ENCODE measurements around the gene LCE2D. TPM values are rescaled to one million over a fixed set of nuclear protein-coding genes. Genes with fewer than 3 reads are reported as not detected.

Gene LCE2D
- not detected in 2 replicates for total RNA-seq

GRCh38 chr1:152663098-152663497 lies at the start of gene LCE2D:
Gene LCE2D (plus strand): TSS chr1:152663380. CDS start chr1:152664106, 726 bp downstream.
- no peaks in the 10 kb centered on the region for H3K36me3 ChIP-seq (ENCODE audit: control insufficient read depth, insufficient read depth, low read length)
- TF ChIP-seq CTCF (IDR thresholded peaks at IDR 0.05; ENCODE audit: insufficient read depth, low read length, poor library complexity, severe bottlenecking), result no peak
- no peak within 1 kb of the TSS for H3K4me3 ChIP-seq (ENCODE audit: low read depth, low read length)
- no peaks in the 10 kb centered on the region for H3K27me3 ChIP-seq (ENCODE audit: control insufficient read depth, insufficient read depth, low read length)
- no peak for DNase-seq (ENCODE audit: low read depth)

GRCh38 chr1:152613511-152613910 lies 49.7 kb upstream of the LCE2D start, which contains the start of gene LCE3B:
Gene LCE3B (plus strand): TSS chr1:152613811. CDS start chr1:152613811, 0 bp downstream.
- H3K4me3 ChIP-seq (ENCODE audit: low read depth, low read length), result no peak within 1 kb of the TSS
- no peaks in the 10 kb centered on the region for H3K27me3 ChIP-seq (ENCODE audit: control insufficient read depth, insufficient read depth, low read length)
- TF ChIP-seq CTCF (IDR thresholded peaks at IDR 0.05; ENCODE audit: insufficient read depth, low read length, poor library complexity, severe bottlenecking), result no peak
- no peaks in the 10 kb centered on the region for H3K36me3 ChIP-seq (ENCODE audit: control insufficient read depth, insufficient read depth, low read length)
- no peak for DNase-seq (ENCODE audit: low read depth)

- Histone ChIP-seq H3K4me3 (ENCODE audit: low read depth, low read length) (no peak overlapping the region), H3K27me3 (ENCODE audit: control insufficient read depth, insufficient read depth, low read length) (no peaks in the 10 kb centered on the region), H3K36me3 (ENCODE audit: control insufficient read depth, insufficient read depth, low read length) (no peaks in the 10 kb centered on the region)
- no peak for DNase-seq (ENCODE audit: low read depth)
- no peak for TF ChIP-seq CTCF (IDR thresholded peaks at IDR 0.05; ENCODE audit: insufficient read depth, low read length, poor library complexity, severe bottlenecking)
These were observed 41.2 kb upstream of the LCE2D start for GRCh38 chr1:152621993-152622392.

- TF ChIP-seq CTCF (IDR thresholded peaks at IDR 0.05; ENCODE audit: insufficient read depth, low read length, poor library complexity, severe bottlenecking), result no peak
- Histone ChIP-seq H3K27me3 (ENCODE audit: control insufficient read depth, insufficient read depth, low read length) (no peaks in the 10 kb centered on the region), H3K4me3 (ENCODE audit: low read depth, low read length) (no peak within 1 kb of the TSS), H3K36me3 (ENCODE audit: control insufficient read depth, insufficient read depth, low read length) (no peaks in the 10 kb centered on the region)
- no peak for DNase-seq (ENCODE audit: low read depth)
These were observed 40.4 kb upstream of the LCE2D start, which contains the start of gene LCE3A for GRCh38 chr1:152622803-152623202. Gene LCE3A (minus strand): TSS chr1:152623103. CDS start chr1:152623103, 0 bp downstream.

- no peak for DNase-seq (ENCODE audit: low read depth)
- H3K4me3 ChIP-seq (ENCODE audit: low read depth, low read length), result no peak overlapping the region
These were observed 39.9 kb upstream of the LCE2D start for GRCh38 chr1:152623203-152623844.

More at GRCh38 chr1:152623203-152623844, 39.9 kb upstream of the LCE2D start:
- Histone ChIP-seq H3K27me3 (ENCODE audit: control insufficient read depth, insufficient read depth, low read length) (no peaks in the 10 kb centered on the region), H3K36me3 (ENCODE audit: control insufficient read depth, insufficient read depth, low read length) (no peaks in the 10 kb centered on the region)
- TF ChIP-seq CTCF (IDR thresholded peaks at IDR 0.05; ENCODE audit: insufficient read depth, low read length, poor library complexity, severe bottlenecking), result peak; percentile 13

All from kidney epithelial cell (primary cell).